ENCODE measurements around the gene WSCD2. TPM values are rescaled to one million over a fixed set of nuclear protein-coding genes. Genes with fewer than 3 reads are reported as not detected.

The WSCD2 gene
- total RNA-seq, 1 donor from 2014 or later: 4.2 TPM

DNA sequence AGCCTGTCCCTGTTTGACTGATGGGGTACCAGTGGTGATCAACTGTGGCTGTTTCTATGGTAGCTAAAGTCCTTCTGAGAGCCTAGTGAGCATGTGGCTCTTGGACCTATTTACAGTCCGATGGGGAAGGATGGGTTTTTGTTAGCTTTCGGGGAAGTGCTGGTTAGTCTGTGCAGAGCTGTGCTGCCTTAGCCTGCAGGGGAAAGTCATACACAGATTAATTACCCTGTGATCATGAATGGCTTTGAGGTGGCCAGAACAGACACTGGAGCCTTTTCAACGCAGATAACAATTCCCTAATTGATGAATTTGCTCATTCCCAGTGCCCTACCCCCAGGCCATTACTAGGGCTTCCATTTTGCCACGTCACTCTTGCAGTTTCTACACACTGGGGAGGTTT is 99.7 kb downstream of the WSCD2 start:
- no peak for TF ChIP-seq POLR2A (IDR thresholded peaks at IDR 0.05)
- TF ChIP-seq POLR2AphosphoS5 (IDR thresholded peaks at IDR 0.05; ENCODE audit: insufficient read depth in 1 of 2, low read depth in 1 of 2): no peak
- TF ChIP-seq, protein P1, sequence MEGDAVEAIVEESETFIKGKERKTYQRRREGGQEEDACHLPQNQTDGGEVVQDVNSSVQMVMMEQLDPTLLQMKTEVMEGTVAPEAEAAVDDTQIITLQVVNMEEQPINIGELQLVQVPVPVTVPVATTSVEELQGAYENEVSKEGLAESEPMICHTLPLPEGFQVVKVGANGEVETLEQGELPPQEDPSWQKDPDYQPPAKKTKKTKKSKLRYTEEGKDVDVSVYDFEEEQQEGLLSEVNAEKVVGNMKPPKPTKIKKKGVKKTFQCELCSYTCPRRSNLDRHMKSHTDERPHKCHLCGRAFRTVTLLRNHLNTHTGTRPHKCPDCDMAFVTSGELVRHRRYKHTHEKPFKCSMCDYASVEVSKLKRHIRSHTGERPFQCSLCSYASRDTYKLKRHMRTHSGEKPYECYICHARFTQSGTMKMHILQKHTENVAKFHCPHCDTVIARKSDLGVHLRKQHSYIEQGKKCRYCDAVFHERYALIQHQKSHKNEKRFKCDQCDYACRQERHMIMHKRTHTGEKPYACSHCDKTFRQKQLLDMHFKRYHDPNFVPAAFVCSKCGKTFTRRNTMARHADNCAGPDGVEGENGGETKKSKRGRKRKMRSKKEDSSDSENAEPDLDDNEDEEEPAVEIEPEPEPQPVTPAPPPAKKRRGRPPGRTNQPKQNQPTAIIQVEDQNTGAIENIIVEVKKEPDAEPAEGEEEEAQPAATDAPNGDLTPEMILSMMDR (IDR thresholded peaks at IDR 0.05): no peak
- intact Hi-C loops (cut with DNase I): loop anchor here (10.0 kb wide), 1 partner anchor 226 kb away; no protein-coding TSS in a partner anchor
- no peak overlapping the region for H3K4me3 ChIP-seq
- no peaks in the 10 kb centered on the region for H3K36me3 ChIP-seq
- no peaks in the 10 kb centered on the region for H3K27me3 ChIP-seq
- H3K9me3 ChIP-seq: no peaks in the 10 kb centered on the region
- H3K27ac ChIP-seq: no peak overlapping the region
- DNase-seq (ENCODE audit: extremely low spot score in 2 of 2): no peak
- H3K4me1 ChIP-seq: no peaks in the 10 kb centered on the region

DNA sequence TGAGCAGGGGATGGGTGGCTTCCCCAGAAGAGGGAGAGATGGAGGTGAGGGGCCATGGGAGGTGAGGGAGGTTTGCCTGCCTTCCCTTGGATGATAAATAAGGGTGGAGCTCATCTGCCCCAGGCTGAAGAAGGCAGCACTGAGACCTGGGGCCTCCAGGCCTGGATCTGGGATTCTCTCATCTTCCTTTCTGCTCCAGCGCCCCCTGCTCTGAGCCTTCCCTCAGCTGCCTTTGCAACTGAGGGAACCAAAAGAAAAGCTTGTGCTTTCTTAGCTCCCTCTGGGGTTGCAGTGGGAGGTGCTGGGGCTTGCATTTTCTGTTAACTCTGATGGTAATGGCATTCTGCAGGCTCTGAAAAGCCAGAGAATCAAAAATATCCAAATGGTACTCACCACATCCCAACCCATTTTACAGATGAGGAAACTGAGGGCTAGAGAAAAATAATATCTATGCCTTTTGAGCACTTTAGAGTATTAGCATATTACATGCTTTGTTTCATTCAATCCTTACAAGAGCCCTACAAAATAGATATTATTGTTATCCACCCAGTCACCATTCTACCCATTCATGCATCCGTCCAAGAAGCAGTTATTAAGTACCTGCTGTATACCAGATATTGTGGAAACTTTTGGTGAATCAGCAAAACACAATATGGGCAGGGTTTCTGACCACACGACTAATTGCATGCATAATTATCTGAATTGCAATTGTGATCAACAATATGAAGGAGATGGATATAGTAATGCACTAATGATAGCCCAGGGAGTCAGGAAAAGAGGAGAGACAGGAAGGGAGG is 102.2 kb downstream of the WSCD2 start:
- DNase-seq (ENCODE audit: extremely low spot score in 2 of 2): no peak
- intact Hi-C loops (cut with DNase I): no loop called here
- H3K4me1 ChIP-seq: no peaks in the 10 kb centered on the region
- H3K9me3 ChIP-seq: no peaks in the 10 kb centered on the region
- no peaks in the 10 kb centered on the region for H3K27me3 ChIP-seq
- H3K4me3 ChIP-seq: no peak overlapping the region
- H3K27ac ChIP-seq: no peak overlapping the region
- no peaks in the 10 kb centered on the region for H3K36me3 ChIP-seq
- TF ChIP-seq POLR2A (IDR thresholded peaks at IDR 0.05) (no peak), POLR2AphosphoS5 (IDR thresholded peaks at IDR 0.05; ENCODE audit: insufficient read depth in 1 of 2, low read depth in 1 of 2) (no peak)
- TF ChIP-seq, protein P1 (IDR thresholded peaks at IDR 0.05): no peak

DNA sequence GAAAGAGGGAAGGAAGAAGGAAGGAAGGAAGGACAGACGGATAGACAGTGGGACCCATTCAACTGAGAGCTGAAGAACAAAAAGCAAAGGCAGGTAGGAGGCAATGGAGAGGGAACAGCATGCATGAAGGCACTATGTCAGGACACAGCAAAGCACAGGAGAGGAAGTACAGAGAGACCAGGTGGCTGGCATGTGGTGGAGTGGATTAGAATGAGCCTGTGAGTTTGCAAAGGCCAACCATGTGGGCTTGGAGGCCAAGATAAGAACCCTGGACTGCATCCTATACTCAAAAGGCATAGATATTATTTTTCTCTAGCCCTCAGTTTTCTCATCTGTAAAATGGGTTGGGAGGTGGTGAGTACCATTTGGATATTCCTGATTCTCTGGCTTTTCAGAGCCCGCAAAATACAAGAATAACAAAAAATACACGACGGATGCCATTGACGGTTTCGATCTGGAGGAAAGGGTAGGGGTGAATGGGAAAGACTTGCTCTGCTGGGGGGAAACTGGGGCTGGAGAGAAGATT is 102.9 kb downstream of the WSCD2 start:
- Histone ChIP-seq H3K4me3 (no peak overlapping the region), H3K27me3 (no peaks in the 10 kb centered on the region), H3K4me1 (no peaks in the 10 kb centered on the region), H3K27ac (no peak overlapping the region), H3K36me3 (no peaks in the 10 kb centered on the region), H3K9me3 (no peaks in the 10 kb centered on the region)
- no peak for DNase-seq (ENCODE audit: extremely low spot score in 2 of 2)
- TF ChIP-seq, protein P1 (IDR thresholded peaks at IDR 0.05): no peak
- no peak for TF ChIP-seq POLR2AphosphoS5 (IDR thresholded peaks at IDR 0.05; ENCODE audit: insufficient read depth in 1 of 2, low read depth in 1 of 2)
- no peak for TF ChIP-seq POLR2A (IDR thresholded peaks at IDR 0.05)
- intact Hi-C loops (cut with DNase I): no loop called here

DNA sequence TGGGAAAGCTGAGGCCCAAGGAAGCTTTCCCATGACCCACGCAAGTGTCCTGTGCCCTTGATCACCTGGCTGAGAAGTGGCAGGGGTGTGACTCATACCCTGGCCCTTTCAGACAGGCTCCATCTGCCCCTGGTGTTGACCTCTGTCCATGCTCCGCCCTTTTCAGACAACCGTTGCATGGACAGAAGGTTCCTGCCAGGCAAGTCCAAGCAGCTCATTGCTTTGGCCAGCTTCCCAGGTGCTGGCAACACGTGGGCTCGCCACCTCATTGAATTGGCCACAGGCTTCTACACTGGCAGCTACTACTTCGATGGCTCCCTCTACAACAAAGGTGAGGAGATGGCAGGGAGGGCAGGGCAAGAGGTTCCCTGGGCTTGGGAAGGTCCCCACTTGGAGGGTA is 103.5 kb downstream of the WSCD2 start:
- intact Hi-C loops (cut with DNase I): no loop called here
- Histone ChIP-seq H3K27me3 (no peaks in the 10 kb centered on the region), H3K4me3 (no peak overlapping the region), H3K27ac (no peak overlapping the region), H3K4me1 (no peaks in the 10 kb centered on the region), H3K36me3 (no peaks in the 10 kb centered on the region), H3K9me3 (no peaks in the 10 kb centered on the region)
- no peak for DNase-seq (ENCODE audit: extremely low spot score in 2 of 2)
- no peak for TF ChIP-seq POLR2AphosphoS5 (IDR thresholded peaks at IDR 0.05; ENCODE audit: insufficient read depth in 1 of 2, low read depth in 1 of 2)
- TF ChIP-seq POLR2A (IDR thresholded peaks at IDR 0.05): no peak
- TF ChIP-seq, protein P1 (IDR thresholded peaks at IDR 0.05): no peak

DNA sequence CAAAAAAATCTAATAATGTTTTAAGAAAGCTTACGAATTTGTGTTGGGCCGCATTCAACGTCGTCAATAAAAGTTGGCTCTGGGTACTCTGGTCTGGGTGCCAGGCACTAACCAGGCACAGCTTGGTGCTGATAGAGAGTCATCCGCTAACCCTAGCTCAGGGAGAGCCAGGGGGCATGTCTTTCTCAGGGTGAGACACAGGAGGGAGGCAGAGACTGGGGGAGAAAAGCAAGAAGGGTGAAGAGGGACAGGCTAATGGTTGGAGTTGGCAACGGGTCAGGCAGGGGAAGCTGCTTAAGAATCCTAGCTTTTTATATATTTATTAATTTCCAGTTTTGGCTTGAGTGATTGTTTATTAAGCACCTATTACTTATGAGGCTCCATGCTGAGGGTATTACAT is 105.1 kb downstream of the WSCD2 start:
- Histone ChIP-seq H3K27ac (no peak overlapping the region), H3K36me3 (no peaks in the 10 kb centered on the region), H3K27me3 (no peaks in the 10 kb centered on the region), H3K9me3 (no peaks in the 10 kb centered on the region), H3K4me3 (no peak overlapping the region), H3K4me1 (no peaks in the 10 kb centered on the region)
- intact Hi-C loops (cut with DNase I): no loop called here
- TF ChIP-seq POLR2A (IDR thresholded peaks at IDR 0.05) (no peak), POLR2AphosphoS5 (IDR thresholded peaks at IDR 0.05; ENCODE audit: insufficient read depth in 1 of 2, low read depth in 1 of 2) (no peak)
- TF ChIP-seq, protein P1 (IDR thresholded peaks at IDR 0.05): no peak
- DNase-seq (ENCODE audit: extremely low spot score in 2 of 2): no peak

Measured in vagina (tissue), 2 donors.